PC-9 (cell line): ENCODE results near the gene MYH14. TPM values are rescaled to one million over a fixed set of nuclear protein-coding genes. Genes with fewer than 3 reads are reported as not detected.

ENCODE experiments used
- BruUV-seq: library from RNA; stranded (reverse); fragments of 400-500 nt; replicated peaks from 2 replicates; lab custom pipeline; 2021; lab: Mats Ljungman, UMichigan
- CTCF ChIA-PET: fragments of 300-600 bp; sonication (Branson Sonifier 250); formaldehyde crosslinking; loops from one replicate; lab custom pipeline; 2022; ENCODE audit warnings: antibody characterized with exemption; lab: Charles Lee
- POLR2A ChIA-PET: fragments of 300-600 bp; sonication (Branson Sonifier 250); formaldehyde crosslinking; loops from one replicate; lab custom pipeline; 2022; ENCODE audit warnings: antibody characterized with exemption; ENCODE audit not compliant: unreplicated experiment; lab: Charles Lee
- DNase-seq, 2 experiments: peaks; one replicate each; pipeline versions ENCODE4 v3.0.0 to v3.0.0-alpha.2; 2015 to 2022; ENCODE audit warnings: mixed read lengths in 1 of 2
- H2AFZ ChIP-seq: fragments of 200-600 bp; sonication (generic); 2 replicates; pipeline ENCODE4 v1.8.1; 2017; ENCODE audit warnings: antibody characterized with exemption
- H3F3A ChIP-seq: fragments of 200-600 bp; sonication (generic); 2 replicates; pipeline ENCODE4 v1.8.1; 2017; ENCODE audit warnings: antibody characterized with exemption, mild to moderate bottlenecking, low read depth; ENCODE audit not compliant: insufficient read depth
- H3K27ac ChIP-seq: fragments of 200-600 bp; sonication (generic); 2 replicates; pipeline ENCODE4 v1.6.1; 2016; ENCODE audit warnings: mixed run types
- H3K27me3 ChIP-seq: fragments of 200-600 bp; sonication (generic); 2 replicates; pipeline ENCODE4 v1.6.1; 2016; ENCODE audit warnings: low read depth, mixed run types; ENCODE audit not compliant: insufficient read depth
- H3K36me3 ChIP-seq: fragments of 200-600 bp; sonication (generic); 2 replicates; pipeline ENCODE4 v1.6.1; 2016; ENCODE audit warnings: low read depth, mixed run types
- H3K4me1 ChIP-seq: fragments of 200-600 bp; sonication (generic); replicated peaks from 2 replicates; pipeline ENCODE4 v1.6.1; 2016; ENCODE audit warnings: mixed run types; ENCODE audit not compliant: insufficient read depth
- H3K4me2 ChIP-seq: fragments of 200-600 bp; sonication (generic); 2 replicates; pipeline ENCODE4 v1.6.1; 2017; ENCODE audit warnings: mixed run types
- H3K4me3 ChIP-seq: fragments of 200-600 bp; sonication (generic); 2 replicates; pipeline ENCODE4 v1.6.1; 2016; ENCODE audit warnings: mixed run types
- H3K79me2 ChIP-seq: fragments of 200-600 bp; sonication (generic); 2 replicates; pipeline ENCODE4 v1.6.1; 2017; ENCODE audit warnings: low read depth, mixed run types
- H3K9me2 ChIP-seq: fragments of 200-600 bp; sonication (generic); 2 replicates; pipeline ENCODE4 v1.8.1; 2017; ENCODE audit warnings: mild to moderate bottlenecking; ENCODE audit not compliant: insufficient read depth
- H3K9me3 ChIP-seq: fragments of 200-600 bp; sonication (generic); 2 replicates; pipeline ENCODE4 v1.8.1; 2016; ENCODE audit warnings: low read depth; ENCODE audit not compliant: insufficient read depth
- H4K20me1 ChIP-seq: fragments of 200-600 bp; sonication (generic); 2 replicates; pipeline ENCODE4 v1.8.1; 2017; ENCODE audit not compliant: insufficient read depth
- EZH2 ChIP-seq: fragments of 200-600 bp; sonication (generic); IDR thresholded peaks from 2 replicates; pipeline ENCODE4 v1.8.0; 2017; ENCODE audit warnings: antibody characterized with exemption, low read depth
- intact Hi-C: fragments of 100-400 bp; cut with micrococcal nuclease; formaldehyde crosslinking; loops from one replicate; pipeline ENCODE4 v1.10.0; 2022; ENCODE audit not compliant: unreplicated experiment
- total RNA-seq: library from RNA; stranded (reverse); gene quantifications from 2 replicates; pipeline ENCODE4 v1.2.3, GENCODE V29; 2021
- TF ChIP-seq, protein P1 (sequence below): fragments of 200-600 bp; sonication (generic); conservative IDR thresholded peaks from 2 replicates; pipeline ENCODE4 v1.6.1; 2017; ENCODE audit warnings: mixed run types, antibody characterized with exemption, mild to moderate bottlenecking, moderate library complexity

MYH14 gene
- total RNA-seq, 1 experiment from 2014 or later = 115 TPM

DNA sequence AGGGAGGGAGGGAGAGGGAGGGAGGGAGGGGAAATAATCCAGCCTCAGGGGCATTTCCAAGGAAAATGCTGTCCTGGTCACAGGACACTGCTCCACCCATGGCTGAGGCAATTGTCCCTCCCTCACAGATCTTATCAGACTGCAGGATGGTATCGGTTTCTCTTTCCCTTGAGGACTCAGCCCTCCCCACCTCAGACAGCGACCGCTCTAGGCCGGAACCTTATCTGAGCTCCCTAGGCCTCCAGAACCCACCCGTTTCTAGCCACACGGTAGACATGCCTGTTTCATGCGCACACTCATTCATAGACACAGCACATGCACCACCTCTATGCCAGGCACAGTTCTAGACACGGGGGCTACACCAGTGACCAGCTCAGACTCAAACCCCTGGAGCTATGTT lies 30.3 kb upstream of the MYH14 start:
- no peaks in the 10 kb centered on the region for H3K9me2 ChIP-seq
- DNase-seq = peak; percentile 71 to 86
- H4K20me1 ChIP-seq = no peaks in the 10 kb centered on the region
- TF ChIP-seq, protein P1, sequence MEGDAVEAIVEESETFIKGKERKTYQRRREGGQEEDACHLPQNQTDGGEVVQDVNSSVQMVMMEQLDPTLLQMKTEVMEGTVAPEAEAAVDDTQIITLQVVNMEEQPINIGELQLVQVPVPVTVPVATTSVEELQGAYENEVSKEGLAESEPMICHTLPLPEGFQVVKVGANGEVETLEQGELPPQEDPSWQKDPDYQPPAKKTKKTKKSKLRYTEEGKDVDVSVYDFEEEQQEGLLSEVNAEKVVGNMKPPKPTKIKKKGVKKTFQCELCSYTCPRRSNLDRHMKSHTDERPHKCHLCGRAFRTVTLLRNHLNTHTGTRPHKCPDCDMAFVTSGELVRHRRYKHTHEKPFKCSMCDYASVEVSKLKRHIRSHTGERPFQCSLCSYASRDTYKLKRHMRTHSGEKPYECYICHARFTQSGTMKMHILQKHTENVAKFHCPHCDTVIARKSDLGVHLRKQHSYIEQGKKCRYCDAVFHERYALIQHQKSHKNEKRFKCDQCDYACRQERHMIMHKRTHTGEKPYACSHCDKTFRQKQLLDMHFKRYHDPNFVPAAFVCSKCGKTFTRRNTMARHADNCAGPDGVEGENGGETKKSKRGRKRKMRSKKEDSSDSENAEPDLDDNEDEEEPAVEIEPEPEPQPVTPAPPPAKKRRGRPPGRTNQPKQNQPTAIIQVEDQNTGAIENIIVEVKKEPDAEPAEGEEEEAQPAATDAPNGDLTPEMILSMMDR = no peak
- TF ChIP-seq EZH2 = no peak
- H3K27me3 ChIP-seq = no peaks in the 10 kb centered on the region
- H3K36me3 ChIP-seq = no peaks in the 10 kb centered on the region
- peaks cover 35% of the 10 kb centered on the region for H3F3A ChIP-seq
- peak overlapping the region; percentile 96 for H3K27ac ChIP-seq
- H2AFZ ChIP-seq = 0 out of 2 replicates have a peak overlapping the region, but pooled peaks have one; percentile 5
- no TSS peak for BruUV-seq
- no peaks in the 10 kb centered on the region for H3K9me3 ChIP-seq
- CTCF ChIA-PET = interaction anchor here (0.6 to 1.3 kb wide), 2 partner anchors 26 to 42 kb away, joined by 5 read pairs; no protein-coding TSS in a partner anchor
- no peaks in the 10 kb centered on the region for H3K79me2 ChIP-seq
- H3K4me1 ChIP-seq = peaks cover 41% of the 10 kb centered on the region
- H3K4me3 ChIP-seq = peak overlapping the region; percentile 36; the same call in 1 of the 2 replicates
- H3K4me2 ChIP-seq = peak overlapping the region; percentile 72
- POLR2A ChIA-PET = interaction anchor here (0.5 to 1.0 kb wide), 4 partner anchors 9 to 810 kb away, joined by 3 to 29 read pairs (median 19); no protein-coding TSS in a partner anchor
- intact Hi-C loops = loop anchor here (1.0 kb wide), 1 partner anchor 42 kb away; no protein-coding TSS in a partner anchor

DNA sequence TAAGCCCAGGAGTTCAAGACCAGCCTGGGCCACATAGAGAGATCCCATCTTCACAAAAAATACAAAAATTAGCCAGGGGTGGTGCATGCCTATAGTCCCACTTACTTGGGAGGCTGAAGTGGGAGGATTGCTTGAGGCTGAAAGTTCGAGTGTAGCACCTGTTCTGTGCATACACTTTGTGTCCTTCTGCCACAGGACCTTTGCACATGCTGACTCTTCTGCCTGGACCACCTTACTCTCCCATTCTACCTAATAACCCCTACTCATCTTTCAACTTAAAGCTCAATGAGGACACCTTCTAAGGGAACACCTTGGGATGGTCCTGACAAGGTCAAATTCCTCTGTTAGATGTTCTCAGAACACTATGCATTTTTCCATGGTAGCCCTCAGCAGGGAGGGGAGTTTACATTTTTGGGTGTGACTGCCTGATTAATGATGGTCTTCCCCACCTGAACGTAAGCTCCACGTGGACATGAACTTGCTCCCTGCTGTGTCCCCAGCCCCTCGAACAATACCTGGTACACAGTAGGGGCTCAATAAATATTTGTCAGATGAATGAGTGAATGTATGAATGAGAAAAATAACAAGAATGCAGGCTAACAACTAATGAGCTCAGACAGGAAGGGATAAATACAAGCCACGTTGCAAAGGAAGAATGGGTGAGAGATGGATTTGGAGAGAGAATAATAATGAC lies 29.2 kb upstream of the MYH14 start:
- H2AFZ ChIP-seq = no peak overlapping the region
- no peaks in the 10 kb centered on the region for H4K20me1 ChIP-seq
- ChIA-PET CTCF (interaction anchor here (0.5 kb wide), 1 partner anchor 85 kb away, joined by 5 read pairs; no protein-coding TSS in a partner anchor), POLR2A (interaction anchor here (0.5 to 1.0 kb wide), 2 partner anchors 24 to 151 kb away, joined by 6 to 16 read pairs; no protein-coding TSS in a partner anchor)
- H3K9me3 ChIP-seq = no peaks in the 10 kb centered on the region
- BruUV-seq = no TSS peak
- TF ChIP-seq, protein P1 = no peak
- TF ChIP-seq EZH2 = no peak
- peak overlapping the region; percentile 96 for H3K27ac ChIP-seq
- H3K4me1 ChIP-seq = peaks cover 41% of the 10 kb centered on the region
- H3K79me2 ChIP-seq = no peaks in the 10 kb centered on the region
- H3K4me2 ChIP-seq = no peak overlapping the region
- H3K9me2 ChIP-seq = no peaks in the 10 kb centered on the region
- H3F3A ChIP-seq = peaks cover 40% of the 10 kb centered on the region
- intact Hi-C loops = no loop called here
- DNase-seq = peak in 1 of 2 experiments; percentile 47
- H3K27me3 ChIP-seq = no peaks in the 10 kb centered on the region
- no peak overlapping the region for H3K4me3 ChIP-seq
- H3K36me3 ChIP-seq = no peaks in the 10 kb centered on the region

DNA sequence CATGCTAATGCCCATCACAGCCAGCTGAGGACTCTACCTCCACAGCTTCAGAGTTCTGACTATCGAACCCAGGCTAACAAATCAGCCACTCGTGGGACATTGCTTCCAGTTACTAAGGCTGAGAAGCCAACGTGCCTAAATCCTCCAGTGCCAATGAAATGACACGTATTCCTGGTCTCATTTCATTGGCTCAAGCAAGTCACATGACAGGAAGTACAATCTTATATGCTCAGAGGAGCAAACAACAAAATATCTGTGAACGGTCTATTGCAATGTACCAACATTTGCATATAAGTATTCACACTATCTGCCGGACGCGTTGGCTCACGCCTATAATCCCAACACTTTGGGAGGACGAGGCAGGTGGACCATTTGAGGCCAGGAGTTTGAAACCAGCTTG lies 27.5 kb upstream of the MYH14 start:
- TF ChIP-seq EZH2 = no peak
- TF ChIP-seq, protein P1 = no peak
- Histone ChIP-seq H3K27me3 (no peaks in the 10 kb centered on the region), H3F3A (peaks cover 52% of the 10 kb centered on the region), H3K4me3 (no peak overlapping the region), H3K4me2 (no peak overlapping the region), H3K4me1 (peaks cover 49% of the 10 kb centered on the region), H3K36me3 (no peaks in the 10 kb centered on the region), H3K9me3 (no peaks in the 10 kb centered on the region), H4K20me1 (no peaks in the 10 kb centered on the region), H3K9me2 (no peaks in the 10 kb centered on the region), H2AFZ (no peak overlapping the region), H3K27ac (no peak overlapping the region), H3K79me2 (no peaks in the 10 kb centered on the region)
- no TSS peak for BruUV-seq
- ChIA-PET POLR2A (interaction anchor here (0.6 kb wide), 1 partner anchor 39 kb away, joined by 10 read pairs; no protein-coding TSS in a partner anchor), CTCF (no interaction called here)
- DNase-seq = peak in 1 of 2 experiments; percentile 34
- intact Hi-C loops = no loop called here
